Kidney glomerular epithelial cell (primary cell): ENCODE results near the gene DLGAP1.
"Not testable (repeated sequence)": the region's sequence is repeated elsewhere in the genome, so short reads cannot be mapped to it uniquely, and the experiment has no call there.

Experiments used
- DNase-seq: peaks from one replicate; lab custom pipeline; 2025; lab: John Stamatoyannopoulos, UW

DLGAP1 gene

DNA sequence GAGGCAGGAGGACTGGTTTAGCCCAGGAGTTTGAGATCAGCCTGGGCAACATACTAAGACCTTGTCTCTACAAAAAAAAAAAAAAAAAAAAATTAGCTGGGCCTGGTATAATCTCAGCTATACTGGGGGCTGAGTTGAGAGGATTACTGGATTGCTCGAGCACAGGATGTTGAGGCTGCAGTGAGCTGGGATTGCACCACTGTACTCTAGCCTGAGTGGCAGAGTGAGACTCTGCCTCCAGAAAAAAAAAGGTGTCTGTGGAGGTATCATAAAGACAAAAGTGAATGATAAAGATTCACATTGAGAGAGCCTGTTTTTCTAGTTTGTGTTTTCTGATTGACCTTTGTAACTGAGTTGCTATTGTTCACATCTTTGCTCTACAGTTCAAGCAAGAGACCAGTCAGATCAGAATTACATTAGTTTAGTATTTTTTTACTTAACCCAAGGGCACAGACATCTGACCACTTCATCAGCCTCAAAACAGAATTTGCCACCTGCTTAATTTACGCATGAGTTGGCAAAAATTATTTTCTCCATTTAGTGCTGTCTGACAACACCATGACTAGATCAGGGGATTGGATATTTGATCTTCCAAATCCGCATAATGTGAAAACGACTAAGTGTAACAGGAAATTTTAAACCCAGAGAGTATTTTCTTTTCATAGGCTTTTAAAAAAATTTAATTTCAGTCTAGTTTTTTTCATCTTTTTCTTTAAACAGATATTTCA lies 734.1 kb downstream of the DLGAP1 start:
- DNase-seq: no peak

DNA sequence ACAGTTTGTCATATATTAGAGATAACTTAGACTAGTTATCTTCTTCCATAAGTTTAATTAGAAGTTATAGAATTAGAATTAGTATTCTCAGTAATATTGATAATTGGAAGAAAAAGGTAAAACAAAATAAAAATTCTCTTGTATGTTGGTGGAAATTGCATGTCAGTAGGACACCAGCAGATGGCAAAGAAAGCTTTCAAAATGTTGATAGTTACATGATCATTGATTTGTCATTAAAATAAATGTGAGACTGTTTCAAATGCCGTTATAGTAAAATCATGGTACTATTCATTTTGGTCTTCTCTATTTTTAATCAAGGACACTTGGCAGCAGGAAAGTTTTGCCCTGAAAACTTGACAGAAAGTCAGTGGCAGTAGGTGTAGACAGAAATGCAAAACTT lies 734.9 kb downstream of the DLGAP1 start:
- DNase-seq: no peak

GRCh38 chr18:3717376-3718025 lies 737.6 kb downstream of the DLGAP1 start:
- DNase-seq: no peak

DNA sequence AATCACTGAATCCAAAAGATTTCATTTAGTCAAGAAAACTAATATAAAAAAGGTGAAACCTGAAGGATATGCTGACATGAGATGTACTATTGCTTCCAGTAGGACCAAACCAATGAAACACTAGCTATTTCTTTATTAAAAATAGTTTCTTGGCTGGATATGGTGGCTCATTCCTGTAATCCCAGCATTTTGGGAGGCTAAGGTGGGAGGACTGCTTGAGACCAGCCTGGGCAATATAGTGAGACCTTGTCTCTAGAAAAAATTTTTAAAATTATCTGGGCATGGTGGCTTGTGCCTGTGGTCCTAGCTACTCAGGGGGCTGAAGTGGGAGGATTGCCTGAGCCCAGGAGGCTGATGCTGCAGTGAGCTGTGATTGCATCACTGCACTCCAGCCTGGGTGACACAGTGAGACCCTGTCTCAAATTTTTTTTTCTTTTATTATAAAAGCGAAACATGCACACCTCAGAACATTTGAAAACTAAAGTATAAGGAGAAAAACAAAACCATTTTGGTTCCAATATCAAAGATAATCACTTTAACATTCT lies 738.9 kb downstream of the DLGAP1 start:
- no peak for DNase-seq

- DNase-seq: no peak
These were observed 739.7 kb downstream of the DLGAP1 start for GRCh38 chr18:3715231-3716080.

DNA sequence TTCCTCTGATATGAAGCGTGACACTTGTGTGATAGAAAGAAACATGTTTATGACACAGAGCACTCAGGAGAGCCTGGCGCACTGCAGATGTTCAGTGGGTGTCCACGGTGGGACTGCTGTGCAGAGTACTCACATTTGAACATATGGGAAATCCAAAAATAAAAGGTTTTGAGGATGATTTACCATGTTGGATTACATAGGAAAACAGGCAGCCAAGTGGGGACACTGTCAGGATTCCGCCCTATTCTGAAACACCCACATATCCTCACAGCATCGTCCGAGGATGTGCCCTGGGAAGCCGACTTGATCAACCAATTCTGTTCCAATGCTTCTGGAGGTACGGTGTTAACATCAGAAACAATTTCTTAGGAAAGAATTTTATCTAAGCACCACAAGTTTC lies 741.4 kb downstream of the DLGAP1 start:
- DNase-seq: no peak

DNA sequence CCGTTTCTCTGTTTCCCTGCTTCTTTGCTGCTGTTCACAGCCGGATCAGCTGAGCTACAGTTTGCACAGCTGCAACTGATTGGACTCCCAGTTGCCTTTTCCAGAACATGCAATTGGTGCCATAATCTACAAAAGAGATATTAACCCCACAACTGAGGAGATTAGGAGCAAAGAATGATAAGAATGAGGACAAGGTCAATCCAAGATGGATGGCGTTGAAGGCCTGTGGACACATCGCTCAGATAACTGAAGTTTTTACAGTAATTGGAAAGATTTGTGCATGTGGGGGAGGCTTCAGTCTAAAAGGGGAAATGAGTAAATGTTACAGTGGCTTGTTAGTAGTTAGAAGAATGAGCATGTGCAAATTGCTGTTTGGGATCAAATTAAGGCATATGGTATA lies 741.9 kb downstream of the DLGAP1 start:
- DNase-seq: no peak

- DNase-seq: no peak
These were observed 742.6 kb downstream of the DLGAP1 start for GRCh38 chr18:3712491-3712890.

- peak; percentile 55 for DNase-seq
These were observed 744.3 kb downstream of the DLGAP1 start for GRCh38 chr18:3710712-3711301.

GRCh38 chr18:3709205-3709604 lies 745.9 kb downstream of the DLGAP1 start:
- DNase-seq: no peak

DNA sequence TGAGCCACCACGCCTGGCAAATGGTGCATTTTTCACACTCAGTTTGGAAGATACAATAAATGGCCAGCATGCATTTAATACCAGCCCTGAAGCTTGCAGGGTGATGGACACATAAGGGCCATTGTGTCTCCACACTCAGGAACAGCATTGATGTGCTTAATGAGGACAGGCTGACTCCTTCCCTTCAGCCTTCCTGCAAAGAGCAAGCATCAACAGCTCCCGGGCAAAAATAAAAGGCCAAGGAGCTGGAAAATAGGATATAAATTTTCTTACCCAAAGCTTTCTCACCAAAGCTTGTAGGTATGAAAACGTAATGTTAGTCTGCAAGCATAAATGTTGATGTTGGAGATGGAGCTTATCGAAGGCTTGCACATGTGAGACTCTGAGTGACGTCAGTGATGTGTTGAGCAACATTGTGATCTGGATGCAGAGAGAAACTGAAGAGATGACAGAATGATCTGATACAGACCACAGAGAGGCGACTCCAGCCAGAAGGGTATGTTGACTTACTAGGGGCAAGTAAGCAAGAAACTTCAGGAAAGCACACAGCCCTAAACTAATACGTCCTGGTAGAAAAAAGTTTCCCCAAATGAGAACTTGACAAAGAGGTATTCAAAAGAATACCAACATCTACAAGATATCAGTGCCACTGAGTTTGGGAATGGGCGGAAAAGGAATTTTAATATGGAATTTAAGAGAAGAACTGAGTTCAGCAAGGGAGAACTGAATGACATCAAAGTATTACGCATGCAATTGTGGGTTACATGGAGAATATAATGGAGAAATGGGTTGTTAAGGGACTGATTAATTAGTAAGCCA lies 748.6 kb downstream of the DLGAP1 start:
- no peak for DNase-seq

DNA sequence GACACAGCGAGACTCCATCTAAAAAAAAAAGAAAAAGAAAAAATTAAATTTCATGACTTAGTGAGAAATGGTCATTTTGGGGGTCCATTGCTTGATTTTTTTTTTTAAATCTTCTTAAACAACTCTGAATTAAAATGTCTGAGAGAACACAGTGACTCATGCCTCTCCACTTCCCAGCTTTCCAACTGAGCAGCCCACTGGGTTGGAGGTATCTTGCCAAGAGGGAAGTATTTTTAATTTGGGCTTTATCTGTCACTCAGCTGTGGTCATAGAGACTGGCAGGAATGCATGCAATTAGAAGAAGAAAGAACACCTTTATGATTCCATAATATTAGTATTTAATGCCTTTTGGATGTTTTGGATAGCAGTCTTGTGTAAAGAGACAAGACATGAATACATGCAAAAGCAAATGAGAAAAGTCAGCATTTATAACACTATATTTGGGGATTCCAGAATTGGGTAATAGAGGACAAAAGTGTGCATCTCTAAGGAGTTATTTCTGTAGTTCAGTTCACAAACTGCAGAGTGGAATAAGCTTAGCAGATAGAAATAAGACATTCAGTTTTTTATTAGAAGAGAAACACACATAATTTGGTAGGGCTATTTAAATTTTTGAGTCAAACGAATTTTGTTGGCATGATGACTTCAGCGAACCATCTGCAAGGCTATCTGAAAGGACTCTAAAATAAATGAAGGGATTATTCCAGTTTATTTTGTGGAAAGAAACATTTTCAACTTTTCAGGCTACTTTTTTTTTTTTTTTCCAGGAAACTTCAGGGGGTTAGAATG lies 750.4 kb downstream of the DLGAP1 start:
- DNase-seq: peak; percentile 62

- DNase-seq: peak; percentile 58
These were observed 751.4 kb downstream of the DLGAP1 start for GRCh38 chr18:3703732-3704176.

GRCh38 chr18:3699707-3700567 lies 755.2 kb downstream of the DLGAP1 start:
- not testable (repeated sequence) for DNase-seq

DNA sequence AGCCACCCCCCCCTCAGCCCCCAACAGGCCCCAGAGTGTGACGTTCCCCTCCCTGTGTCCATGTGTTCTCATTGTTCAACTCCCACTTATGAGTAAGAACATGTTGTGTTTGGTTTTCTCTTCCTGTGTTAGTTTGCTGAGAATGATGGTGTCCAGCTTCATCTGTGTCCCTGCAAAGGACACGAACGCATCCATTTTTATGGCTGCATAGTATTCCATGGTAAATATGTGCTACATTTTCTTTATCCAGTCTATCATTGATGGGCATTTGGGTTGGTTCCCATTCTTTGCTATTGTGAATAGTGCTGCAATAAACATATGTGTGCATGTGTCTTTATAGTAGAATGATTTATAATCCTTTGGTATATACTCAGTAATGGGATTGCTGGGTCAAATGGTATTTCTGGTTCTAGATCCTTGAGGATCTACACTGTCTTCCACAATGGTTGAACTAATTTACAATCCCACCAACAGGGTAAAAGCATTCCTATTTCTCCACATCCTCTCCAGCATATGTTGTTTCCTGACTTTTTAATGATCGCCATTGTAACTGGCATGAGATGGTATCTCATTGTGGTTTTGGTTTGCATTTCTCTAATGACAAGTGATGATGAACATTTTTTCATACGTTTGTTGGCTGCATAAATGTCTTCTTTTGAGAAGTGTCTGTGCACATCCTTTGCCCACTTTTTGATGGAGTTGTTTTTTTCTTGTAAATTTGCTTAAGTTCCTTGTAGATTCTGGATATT lies 760.9 kb downstream of the DLGAP1 start:
- not testable (repeated sequence) for DNase-seq

- no peak for DNase-seq
These were observed 761.7 kb downstream of the DLGAP1 start for GRCh38 chr18:3693410-3693809.

DNA sequence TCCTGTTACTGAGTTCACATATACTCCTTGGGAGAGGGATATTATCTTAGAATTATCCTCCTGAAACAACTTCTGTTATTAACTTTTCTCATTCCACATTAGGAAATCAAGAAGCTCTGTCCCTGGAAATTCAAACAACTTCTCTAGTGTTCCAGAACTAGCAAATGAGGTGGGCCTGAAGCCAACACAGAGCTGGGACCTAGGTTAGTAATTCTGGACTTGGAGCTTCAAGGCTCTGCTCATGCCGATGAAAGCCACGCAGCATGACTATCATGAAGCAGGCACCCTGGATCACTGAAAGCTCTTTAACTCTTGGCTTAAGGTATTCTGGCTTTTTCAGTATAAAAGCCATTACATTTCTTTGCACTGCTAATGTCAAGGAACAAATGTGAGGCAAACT lies 762.4 kb downstream of the DLGAP1 start:
- no peak for DNase-seq

DNA sequence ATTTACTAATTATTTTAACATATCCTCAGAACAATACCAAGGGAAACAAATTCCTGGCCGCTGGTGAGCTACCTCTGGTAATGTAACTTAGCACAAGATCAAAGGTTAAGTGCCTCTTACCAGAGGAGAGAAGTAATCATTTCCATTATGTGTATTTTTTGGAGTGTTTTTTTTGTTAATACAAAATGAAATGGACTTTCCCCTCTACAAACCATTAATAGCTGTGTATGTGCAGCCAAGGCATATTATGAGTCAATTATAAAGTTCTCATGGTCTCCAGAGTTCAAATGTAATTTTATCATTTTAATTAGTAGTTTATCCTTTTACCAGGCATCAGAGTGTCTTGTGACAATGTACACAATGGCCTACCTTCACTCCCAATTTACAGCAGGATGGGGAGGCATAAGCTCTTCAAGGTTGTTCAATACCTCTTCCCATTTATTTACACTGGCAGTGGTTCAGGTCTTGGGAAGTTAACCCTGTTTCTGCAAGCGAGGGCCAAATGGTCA lies 762.9 kb downstream of the DLGAP1 start:
- DNase-seq: peak; percentile 68
